ENCODE data around the gene GM2A.

GM2A gene

DNA sequence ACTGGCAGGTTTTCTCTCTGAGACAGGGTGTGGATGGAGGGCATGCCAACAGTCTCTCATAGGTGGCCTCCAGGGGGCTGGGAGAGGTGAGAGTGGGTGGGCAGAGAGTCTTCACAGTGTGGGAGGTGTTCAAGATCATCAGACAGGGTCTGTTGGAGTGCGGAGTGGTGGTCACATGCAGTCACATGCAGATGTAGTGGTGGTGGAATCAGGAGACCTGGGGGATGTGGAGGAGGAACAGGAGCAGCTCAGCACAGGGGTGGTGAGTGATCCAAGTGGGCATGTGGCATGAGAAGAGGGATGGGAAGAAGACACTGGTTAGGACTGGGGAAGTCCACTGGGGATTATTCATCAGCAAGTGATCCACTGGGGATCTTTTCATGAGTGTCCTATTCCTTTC is 5.8 kb downstream of the GM2A start:
- no peaks in the 10 kb centered on the region for H3K79me2 ChIP-seq (ENCODE audit: insufficient read depth, low read depth)
- no peaks in the 10 kb centered on the region for H4K20me1 ChIP-seq (ENCODE audit: insufficient read depth)
- no peak overlapping the region for H2AFZ ChIP-seq (ENCODE audit: low read depth)
- H3K36me3 ChIP-seq (ENCODE audit: insufficient read depth), result no peaks in the 10 kb centered on the region
- H3K27me3 ChIP-seq (ENCODE audit: insufficient read depth, low read depth), result no peaks in the 10 kb centered on the region
- TF ChIP-seq, protein P1, sequence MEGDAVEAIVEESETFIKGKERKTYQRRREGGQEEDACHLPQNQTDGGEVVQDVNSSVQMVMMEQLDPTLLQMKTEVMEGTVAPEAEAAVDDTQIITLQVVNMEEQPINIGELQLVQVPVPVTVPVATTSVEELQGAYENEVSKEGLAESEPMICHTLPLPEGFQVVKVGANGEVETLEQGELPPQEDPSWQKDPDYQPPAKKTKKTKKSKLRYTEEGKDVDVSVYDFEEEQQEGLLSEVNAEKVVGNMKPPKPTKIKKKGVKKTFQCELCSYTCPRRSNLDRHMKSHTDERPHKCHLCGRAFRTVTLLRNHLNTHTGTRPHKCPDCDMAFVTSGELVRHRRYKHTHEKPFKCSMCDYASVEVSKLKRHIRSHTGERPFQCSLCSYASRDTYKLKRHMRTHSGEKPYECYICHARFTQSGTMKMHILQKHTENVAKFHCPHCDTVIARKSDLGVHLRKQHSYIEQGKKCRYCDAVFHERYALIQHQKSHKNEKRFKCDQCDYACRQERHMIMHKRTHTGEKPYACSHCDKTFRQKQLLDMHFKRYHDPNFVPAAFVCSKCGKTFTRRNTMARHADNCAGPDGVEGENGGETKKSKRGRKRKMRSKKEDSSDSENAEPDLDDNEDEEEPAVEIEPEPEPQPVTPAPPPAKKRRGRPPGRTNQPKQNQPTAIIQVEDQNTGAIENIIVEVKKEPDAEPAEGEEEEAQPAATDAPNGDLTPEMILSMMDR (conservative IDR thresholded peaks at IDR 0.05; ENCODE audit: low read depth, low read length), result no peak
- no peak overlapping the region for H3K4me2 ChIP-seq
- H3K9ac ChIP-seq, result no peak overlapping the region
- H3K27ac ChIP-seq, result no peak overlapping the region
- no peaks in the 10 kb centered on the region for H3K4me1 ChIP-seq (ENCODE audit: low read depth, poor library complexity, severe bottlenecking)
- H3K4me3 ChIP-seq (IDR thresholded peaks at IDR 0.05; ENCODE audit: insufficient read depth, low read depth, low read length), result no peak overlapping the region

DNA sequence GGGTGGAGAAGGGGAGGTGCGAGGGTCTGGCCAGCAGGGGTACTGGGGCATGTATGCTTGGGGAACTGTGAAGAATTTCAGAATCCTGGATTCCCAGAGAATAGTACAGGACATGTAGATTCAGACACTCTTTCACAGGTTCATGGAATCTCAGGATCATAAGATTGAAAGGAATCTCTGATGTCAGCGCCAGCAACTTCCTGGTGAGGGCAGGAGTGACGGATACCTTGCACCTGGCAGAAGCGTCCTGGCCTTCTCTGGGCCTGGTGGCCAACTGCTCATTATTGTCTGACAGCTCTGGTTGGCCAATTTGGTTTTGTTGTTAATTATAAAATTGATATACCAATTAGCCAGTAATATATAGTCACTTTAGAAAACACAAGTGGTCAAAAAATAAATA is 6.9 kb downstream of the GM2A start:
- no peaks in the 10 kb centered on the region for H3K79me2 ChIP-seq (ENCODE audit: insufficient read depth, low read depth)
- no peak overlapping the region for H3K27ac ChIP-seq
- no peaks in the 10 kb centered on the region for H3K4me1 ChIP-seq (ENCODE audit: low read depth, poor library complexity, severe bottlenecking)
- no peak overlapping the region for H3K4me2 ChIP-seq
- H4K20me1 ChIP-seq (ENCODE audit: insufficient read depth), result no peaks in the 10 kb centered on the region
- no peak overlapping the region for H3K9ac ChIP-seq
- no peak overlapping the region for H3K4me3 ChIP-seq (IDR thresholded peaks at IDR 0.05; ENCODE audit: insufficient read depth, low read depth, low read length)
- no peaks in the 10 kb centered on the region for H3K36me3 ChIP-seq (ENCODE audit: insufficient read depth)
- TF ChIP-seq, protein P1 (conservative IDR thresholded peaks at IDR 0.05; ENCODE audit: low read depth, low read length), result no peak
- H3K27me3 ChIP-seq (ENCODE audit: insufficient read depth, low read depth), result no peaks in the 10 kb centered on the region
- no peak overlapping the region for H2AFZ ChIP-seq (ENCODE audit: low read depth)

DNA sequence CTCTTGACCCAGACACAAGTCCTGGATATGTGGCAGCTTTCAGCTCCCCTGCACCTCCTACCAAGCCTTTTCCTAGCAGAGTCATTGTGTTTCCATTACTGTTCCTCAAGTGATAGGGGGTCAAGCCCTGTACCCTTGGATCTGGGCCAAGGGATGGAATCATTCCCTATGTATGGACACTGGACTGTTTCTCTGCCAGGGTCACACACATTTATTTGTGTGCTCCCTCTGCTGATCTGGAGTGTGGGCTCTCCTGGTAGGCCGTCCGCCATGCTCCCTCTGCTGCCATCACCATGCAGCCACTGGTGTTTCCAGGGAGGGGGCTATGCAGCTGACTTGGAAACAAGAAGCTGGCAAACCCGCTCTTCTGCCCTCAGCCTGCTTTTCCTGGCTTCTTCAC is 9.5 kb downstream of the GM2A start:
- Histone ChIP-seq H3K36me3 (ENCODE audit: insufficient read depth) (no peaks in the 10 kb centered on the region), H3K4me2 (no peak overlapping the region), H3K4me1 (ENCODE audit: low read depth, poor library complexity, severe bottlenecking) (no peaks in the 10 kb centered on the region), H3K79me2 (ENCODE audit: insufficient read depth, low read depth) (no peaks in the 10 kb centered on the region), H2AFZ (ENCODE audit: low read depth) (no peak overlapping the region), H3K27me3 (ENCODE audit: insufficient read depth, low read depth) (no peaks in the 10 kb centered on the region), H3K4me3 (IDR thresholded peaks at IDR 0.05; ENCODE audit: insufficient read depth, low read depth, low read length) (no peak overlapping the region), H4K20me1 (ENCODE audit: insufficient read depth) (no peaks in the 10 kb centered on the region), H3K9ac (no peak overlapping the region), H3K27ac (no peak overlapping the region)
- TF ChIP-seq, protein P1 (conservative IDR thresholded peaks at IDR 0.05; ENCODE audit: low read depth, low read length), result no peak

DNA sequence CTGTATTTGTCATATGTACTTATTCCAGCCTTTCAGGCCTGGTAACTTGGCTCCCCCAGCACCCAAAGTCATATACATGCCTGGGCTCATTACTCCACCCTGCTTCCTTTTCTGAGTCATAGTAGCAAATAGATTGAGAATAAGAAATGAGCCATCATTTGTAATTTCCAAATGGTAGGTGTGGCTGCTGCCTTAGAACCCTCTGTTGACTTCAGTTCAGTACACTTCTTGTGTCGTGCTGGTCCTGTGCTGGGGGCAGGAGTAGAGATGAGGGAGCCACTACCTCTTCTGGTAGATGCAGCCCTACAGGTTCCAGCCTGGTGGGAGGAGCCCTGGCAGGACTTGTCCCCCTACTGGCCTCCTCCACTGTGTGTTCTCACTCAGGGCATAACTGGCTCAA is 11.1 kb downstream of the GM2A start:
- H2AFZ ChIP-seq (ENCODE audit: low read depth), result no peak overlapping the region
- H3K79me2 ChIP-seq (ENCODE audit: insufficient read depth, low read depth), result no peaks in the 10 kb centered on the region
- no peak overlapping the region for H3K4me3 ChIP-seq (IDR thresholded peaks at IDR 0.05; ENCODE audit: insufficient read depth, low read depth, low read length)
- no peaks in the 10 kb centered on the region for H4K20me1 ChIP-seq (ENCODE audit: insufficient read depth)
- no peaks in the 10 kb centered on the region for H3K36me3 ChIP-seq (ENCODE audit: insufficient read depth)
- no peaks in the 10 kb centered on the region for H3K4me1 ChIP-seq (ENCODE audit: low read depth, poor library complexity, severe bottlenecking)
- no peak overlapping the region for H3K27ac ChIP-seq
- H3K27me3 ChIP-seq (ENCODE audit: insufficient read depth, low read depth), result no peaks in the 10 kb centered on the region
- H3K4me2 ChIP-seq, result no peak overlapping the region
- TF ChIP-seq, protein P1 (conservative IDR thresholded peaks at IDR 0.05; ENCODE audit: low read depth, low read length), result no peak
- H3K9ac ChIP-seq, result no peak overlapping the region

Measured in KMS-11 (cell line).